Heart left ventricle (tissue), 16 donors: ENCODE measurements around the gene DTNB. TPM values are rescaled to one million over a fixed set of nuclear protein-coding genes. Genes with fewer than 3 reads are reported as not detected.

Experiments used
- ATAC-seq, 4 donors: fragments of 200-7000 bp; cut with Tn5 transposase; one replicate each; pipeline ENCODE4 v1.9.1; 2020 to 2022; ENCODE audit warnings: moderate library complexity in 4 of 4, mild to moderate bottlenecking in 3 of 4, moderate number of reproducible peaks in 1 of 4
- DNase-seq, 5 donors: peaks; one replicate each; pipeline ENCODE4 v3.0.0-alpha.2; 2020
- H3K27ac ChIP-seq, 12 donors: fragments of 200-600 bp; sonication (generic) in 4 of 12; one replicate each; pipeline versions ENCODE4 v1.5.0 to v1.8.0; 2016 to 2022; ENCODE audit warnings: mild to moderate bottlenecking in 2 of 12
- H3K27me3 ChIP-seq, 9 donors: fragments of 200-600 bp; sonication (generic) in 2 of 9; one replicate each; pipeline versions ENCODE4 v1.5.1 to v1.8.0; 2016 to 2022; ENCODE audit warnings: mild to moderate bottlenecking in 3 of 9
- H3K36me3 ChIP-seq, 9 donors: fragments of 200-600 bp; sonication (generic) in 2 of 9; one replicate each; pipeline versions ENCODE4 v1.5.0 to v1.8.0; 2018 to 2022; ENCODE audit warnings: mild to moderate bottlenecking in 2 of 9
- H3K4me1 ChIP-seq, 12 donors: fragments of 200-600 bp; sonication (generic) in 4 of 12; one replicate each; pipeline versions ENCODE4 v1.5.0 to v1.8.0; 2016 to 2022; ENCODE audit warnings: mild to moderate bottlenecking in 3 of 12
- H3K4me3 ChIP-seq, 12 donors: fragments of 200-600 bp; sonication (generic) in 4 of 12; one replicate each; pipeline versions ENCODE4 v1.5.0 to v1.8.0; 2017 to 2022; ENCODE audit warnings: mild to moderate bottlenecking in 9 of 12, moderate library complexity in 4 of 12
- H3K9me3 ChIP-seq, 12 donors: fragments of 200-600 bp; sonication (generic) in 4 of 12; one replicate each; pipeline versions ENCODE4 v1.5.0 to v1.8.0; 2016 to 2022; ENCODE audit warnings: mild to moderate bottlenecking in 1 of 12
- POLR2A ChIP-seq, 2 donors: fragments of 450-650 bp; IDR thresholded peaks; one replicate each; pipeline ENCODE4 v1.6.1; 2017; ENCODE audit warnings: antibody characterized with exemption in 2 of 2, mild to moderate bottlenecking in 2 of 2, moderate library complexity in 2 of 2
- WGBS, 4 donors: extraction: QIAGEN DNeasy Blood & Tissue Kit in 2 of 4; methylation state at CpG; one replicate each; pipeline versions ENCODE4 v1.1.5 to v1.1.7; 2013 to 2018; 5-methylcytosine and 5-hydroxymethylcytosine counted together
- intact Hi-C, 10 donors: fragments of 100-400 bp; cut with DNase I; formaldehyde crosslinking; loops; one replicate each; pipeline versions ENCODE4 v1.11.1 to v1.14.2; 2022
- polyA plus RNA-seq, 2 donors: library from polyadenylated mRNA; stranded (reverse); fragments of 200-250 nt; gene quantifications; one replicate each; pipeline ENCODE4 v1.2.3, GENCODE V29; 2013
- total RNA-seq, 9 donors: library from RNA; depleted of rRNA in 2 of 9; stranded (reverse); fragments of >200 nt in 2 of 9; fragmentation: NEBNext Ultra II Directional in 3 of 9; extraction: Animal tissue kit (Norgen Biotek cat#: 25700) in 3 of 9; gene quantifications; one replicate each; pipeline versions ENCODE4 v1.1.0 to v1.2.4, GENCODE V29; 2016 to 2023
- TF ChIP-seq, protein P1 (sequence below), 12 donors: fragments of 200-600 bp; sonication (generic) in 4 of 12; IDR thresholded peaks; one replicate each; pipeline versions ENCODE4 v1.5.0 to v1.8.0; 2018 to 2022; ENCODE audit warnings: antibody characterized with exemption in 12 of 12, mild to moderate bottlenecking in 5 of 12
- donor health status: ischemic (EF 13 %, LVEDD 7.1; RV severe dilation, severe dysfunction).
- donor health status: healthy with polysubstance abuse.
- donor health status: DM: no; HTN: yes; CAD: no.
- donor health status: DM: no; HTN: no; CAD: no.
- donor health status: ischemic (EF 25% LVEDD 6.9; RV normal size, moderate dysfunction).
- donor health status: ischemic (EF 25% LVEDD 5.7; RV mildly dilated, moderate dysfunction).
- donor health status: healthy.
- donor health status: DM: yes; HTN: yes; CAD: no.
- donor health status: ischemic (EF 35%, LVEDD 5.7; RV mildly dilated, moderate dysfunction).
- donor health status: nonischemic (EF 11% LVEDD 7.7; RV severe dilation, severe dysfunction).
- donor health status: DM: yes; HTN: yes; CAD: no.
- donor health status: PGD.
- donor health status: ischemic (EF 29% LVEDD 5.4; RV normal size, mild dysfunction).
- donor health status: nonischemic (EF 23%, LVEDD 6.1; RV moderate dilation, normal function).

The DTNB gene
- total and polyA plus RNA-seq, 11 donors, result 2.5 to 17.3 (median 5.6) TPM

DNA sequence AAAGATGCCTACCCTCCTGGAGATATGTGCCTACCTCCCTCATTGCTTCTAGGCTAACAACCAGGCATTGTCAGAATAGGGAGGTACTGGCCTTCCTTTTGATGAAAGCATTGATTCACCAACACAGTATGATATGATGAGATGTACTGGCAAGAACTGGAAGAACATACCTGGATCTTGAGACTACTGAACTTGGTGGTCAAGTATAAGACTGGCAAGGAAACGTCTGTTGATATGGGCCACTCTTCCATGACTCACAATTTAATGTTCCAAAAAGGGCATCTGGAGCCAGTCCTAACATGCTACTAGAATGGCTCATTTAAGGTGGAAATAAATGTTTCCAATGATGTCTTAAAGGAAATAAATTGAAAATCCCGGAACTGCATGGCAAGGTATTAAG is 18.1 kb downstream of the DTNB start:
- Histone ChIP-seq H3K36me3 (no peaks in the 10 kb centered on the region), H3K4me1 (peaks cover 0 to 16% (median 0%) of the 10 kb centered on the region in 12 donors), H3K27me3 (no peaks in the 10 kb centered on the region), H3K4me3 (no peak overlapping the region), H3K27ac (no peak overlapping the region), H3K9me3 (no peaks in the 10 kb centered on the region)
- ATAC-seq (no peak), DNase-seq (no peak)
- 82 to 93% (median 90%) methylated on average over 2 of the region's 2 CpGs for WGBS, 4 donors
- TF ChIP-seq POLR2A (IDR thresholded peaks at IDR 0.05), result no peak
- TF ChIP-seq, protein P1, sequence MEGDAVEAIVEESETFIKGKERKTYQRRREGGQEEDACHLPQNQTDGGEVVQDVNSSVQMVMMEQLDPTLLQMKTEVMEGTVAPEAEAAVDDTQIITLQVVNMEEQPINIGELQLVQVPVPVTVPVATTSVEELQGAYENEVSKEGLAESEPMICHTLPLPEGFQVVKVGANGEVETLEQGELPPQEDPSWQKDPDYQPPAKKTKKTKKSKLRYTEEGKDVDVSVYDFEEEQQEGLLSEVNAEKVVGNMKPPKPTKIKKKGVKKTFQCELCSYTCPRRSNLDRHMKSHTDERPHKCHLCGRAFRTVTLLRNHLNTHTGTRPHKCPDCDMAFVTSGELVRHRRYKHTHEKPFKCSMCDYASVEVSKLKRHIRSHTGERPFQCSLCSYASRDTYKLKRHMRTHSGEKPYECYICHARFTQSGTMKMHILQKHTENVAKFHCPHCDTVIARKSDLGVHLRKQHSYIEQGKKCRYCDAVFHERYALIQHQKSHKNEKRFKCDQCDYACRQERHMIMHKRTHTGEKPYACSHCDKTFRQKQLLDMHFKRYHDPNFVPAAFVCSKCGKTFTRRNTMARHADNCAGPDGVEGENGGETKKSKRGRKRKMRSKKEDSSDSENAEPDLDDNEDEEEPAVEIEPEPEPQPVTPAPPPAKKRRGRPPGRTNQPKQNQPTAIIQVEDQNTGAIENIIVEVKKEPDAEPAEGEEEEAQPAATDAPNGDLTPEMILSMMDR (IDR thresholded peaks at IDR 0.05), result no peak
- intact Hi-C loops, result loop anchor here in 1 of 10 donors (10.0 kb wide), 1 partner anchor 51 kb away; no protein-coding TSS in a partner anchor

GRCh38 chr2:25654801-25655200 is 18.6 kb downstream of the DTNB start:
- TF ChIP-seq, protein P1 (IDR thresholded peaks at IDR 0.05), result no peak
- TF ChIP-seq POLR2A (IDR thresholded peaks at IDR 0.05), result no peak
- DNase-seq (no peak), ATAC-seq (no peak)
- Histone ChIP-seq H3K9me3 (no peaks in the 10 kb centered on the region), H3K27ac (no peak overlapping the region), H3K4me1 (peaks cover 0 to 21% (median 0%) of the 10 kb centered on the region in 12 donors), H3K4me3 (no peak overlapping the region), H3K36me3 (no peaks in the 10 kb centered on the region), H3K27me3 (no peaks in the 10 kb centered on the region)
- 95 to 97% (median 96%) methylated on average over 4 of the region's 4 CpGs for WGBS, 4 donors
- intact Hi-C loops, result loop anchor here in 1 of 10 donors (10.0 kb wide), 1 partner anchor 50 kb away; no protein-coding TSS in a partner anchor

- Histone ChIP-seq H3K9me3 (no peaks in the 10 kb centered on the region), H3K27me3 (no peaks in the 10 kb centered on the region), H3K4me3 (no peak overlapping the region), H3K4me1 (peaks cover 0 to 29% (median 0%) of the 10 kb centered on the region in 12 donors), H3K27ac (peak overlapping the region in 1 of 12 donors; percentile 94), H3K36me3 (no peaks in the 10 kb centered on the region)
- TF ChIP-seq POLR2A (IDR thresholded peaks at IDR 0.05), result no peak
- TF ChIP-seq, protein P1 (IDR thresholded peaks at IDR 0.05), result no peak
- intact Hi-C loops, result loop anchor here in 1 of 10 donors (10.0 kb wide), 1 partner anchor 47 kb away; no protein-coding TSS in a partner anchor
- WGBS, 4 donors, result 46 to 71% (median 57%) methylated on average over 1 of the region's 1 CpG
- no peak for ATAC-seq
- DNase-seq, result no peak
Measured at GRCh38 chr2:25651782-25652455, 21.5 kb downstream of the DTNB start.

DNA sequence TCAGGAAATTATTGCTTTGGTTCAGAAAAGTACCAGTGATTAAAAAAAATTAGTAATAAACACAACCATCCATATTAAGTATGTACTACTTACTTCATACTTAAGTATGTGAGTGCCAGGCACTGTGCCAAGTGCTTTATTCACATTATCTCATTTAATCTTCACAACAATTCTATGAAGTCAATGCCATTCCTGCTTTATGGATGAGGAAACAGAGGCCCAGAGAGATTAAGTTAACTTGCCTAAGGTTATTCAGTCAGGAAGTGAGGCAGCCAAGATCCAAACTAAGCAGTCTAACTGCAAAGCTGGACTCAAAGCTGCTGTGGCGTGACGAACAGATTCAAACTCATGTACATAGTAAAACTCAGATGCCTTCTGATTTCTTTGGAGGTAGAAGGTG is 22.3 kb downstream of the DTNB start:
- TF ChIP-seq, protein P1 (IDR thresholded peaks at IDR 0.05), result no peak
- TF ChIP-seq POLR2A (IDR thresholded peaks at IDR 0.05), result no peak
- Histone ChIP-seq H3K36me3 (no peaks in the 10 kb centered on the region), H3K27ac (peak overlapping the region in 1 of 12 donors; percentile 94), H3K27me3 (no peaks in the 10 kb centered on the region), H3K4me1 (peaks cover 0 to 29% (median 0%) of the 10 kb centered on the region in 12 donors), H3K9me3 (no peaks in the 10 kb centered on the region), H3K4me3 (no peak overlapping the region)
- DNase-seq, result no peak
- WGBS, 4 donors, result 38 to 96% (median 59%) methylated on average over 2 of the region's 2 CpGs
- ATAC-seq, result no peak
- intact Hi-C loops, result loop anchor here in 1 of 10 donors (10.0 kb wide), 1 partner anchor 46 kb away; no protein-coding TSS in a partner anchor
